Measurements from ENCODE around the gene AOPEP. TPM values are rescaled to one million over a fixed set of nuclear protein-coding genes. Genes with fewer than 3 reads are reported as not detected.

Gene AOPEP
- total and polyA plus RNA-seq, 2 donors (not counting 1 experiment from before 2014, with no cell fraction given) = 66.1 to 94.1 TPM

GRCh38 chr9:94787266-94787665 lies 60.8 kb downstream of the AOPEP start:
- Histone ChIP-seq H3K27me3 (ENCODE audit: control insufficient read depth, insufficient read depth, low read length) (no peaks in the 10 kb centered on the region), H3K27ac (ENCODE audit: insufficient read depth, low read length) (no peak overlapping the region), H3K4me3 (replicated peaks in 1 of 4; ENCODE audit: control extremely low read depth in 1 of 4, insufficient read depth in 1 of 4, low read depth in 3 of 4, low read length in 4 of 4) (no peak overlapping the region), H3K4me2 (ENCODE audit: extremely low read depth, insufficient read depth, low read length) (no peak overlapping the region), H3K36me3 (ENCODE audit: control insufficient read depth, insufficient read depth, low read length) (no peaks in the 10 kb centered on the region), H3K9ac (ENCODE audit: insufficient read depth, low read length) (no peak overlapping the region), H3K9me3 (ENCODE audit: control insufficient read depth, insufficient read depth, low read depth, low read length) (no peaks in the 10 kb centered on the region), H3K4me1 (ENCODE audit: control insufficient read depth, extremely low read depth, insufficient read depth, low read length) (peaks cover 3% of the 10 kb centered on the region), H4K20me1 (ENCODE audit: control insufficient read depth, extremely low read depth, insufficient read depth, low read length) (no peaks in the 10 kb centered on the region), H2AFZ (ENCODE audit: low read length) (no peak overlapping the region), H3K79me2 (ENCODE audit: control insufficient read depth, insufficient read depth, low read length) (no peaks in the 10 kb centered on the region)
- DNase-seq (ENCODE audit: low read depth in 2 of 2) = no peak
- TF ChIP-seq EZH2 (IDR thresholded peaks at IDR 0.05; ENCODE audit: low read length, missing control alignments) (no peak), CTCF (conservative IDR thresholded peaks at IDR 0.05 in 1 of 2, IDR thresholded peaks at IDR 0.05 in 1 of 2; ENCODE audit: low read depth in 1 of 2, low read length in 2 of 2) (no peak)

GRCh38 chr9:94788570-94789105 lies 62.1 kb downstream of the AOPEP start:
- no peak for DNase-seq (ENCODE audit: low read depth in 2 of 2)
- no peak overlapping the region for H2AFZ ChIP-seq (ENCODE audit: low read length)
- H3K4me1 ChIP-seq (ENCODE audit: control insufficient read depth, extremely low read depth, insufficient read depth, low read length) = peaks cover 6% of the 10 kb centered on the region
- no peak overlapping the region for H3K9ac ChIP-seq (ENCODE audit: insufficient read depth, low read length)
- H3K36me3 ChIP-seq (ENCODE audit: control insufficient read depth, insufficient read depth, low read length) = no peaks in the 10 kb centered on the region
- H3K27me3 ChIP-seq (ENCODE audit: control insufficient read depth, insufficient read depth, low read length) = no peaks in the 10 kb centered on the region
- TF ChIP-seq EZH2 (IDR thresholded peaks at IDR 0.05; ENCODE audit: low read length, missing control alignments) (no peak), CTCF (conservative IDR thresholded peaks at IDR 0.05 in 1 of 2, IDR thresholded peaks at IDR 0.05 in 1 of 2; ENCODE audit: low read depth in 1 of 2, low read length in 2 of 2) (no peak)
- H3K79me2 ChIP-seq (ENCODE audit: control insufficient read depth, insufficient read depth, low read length) = no peaks in the 10 kb centered on the region
- H4K20me1 ChIP-seq (ENCODE audit: control insufficient read depth, extremely low read depth, insufficient read depth, low read length) = no peaks in the 10 kb centered on the region
- H3K9me3 ChIP-seq (ENCODE audit: control insufficient read depth, insufficient read depth, low read depth, low read length) = no peaks in the 10 kb centered on the region
- no peak overlapping the region for H3K27ac ChIP-seq (ENCODE audit: insufficient read depth, low read length)
- no peak overlapping the region for H3K4me2 ChIP-seq (ENCODE audit: extremely low read depth, insufficient read depth, low read length)
- no peak overlapping the region for H3K4me3 ChIP-seq (replicated peaks in 1 of 4; ENCODE audit: control extremely low read depth in 1 of 4, insufficient read depth in 1 of 4, low read depth in 3 of 4, low read length in 4 of 4)

GRCh38 chr9:94791435-94791834 lies 64.9 kb downstream of the AOPEP start:
- Histone ChIP-seq H3K4me1 (ENCODE audit: control insufficient read depth, extremely low read depth, insufficient read depth, low read length) (peaks cover 6% of the 10 kb centered on the region), H3K27me3 (ENCODE audit: control insufficient read depth, insufficient read depth, low read length) (no peaks in the 10 kb centered on the region), H3K9me3 (ENCODE audit: control insufficient read depth, insufficient read depth, low read depth, low read length) (no peaks in the 10 kb centered on the region), H3K79me2 (ENCODE audit: control insufficient read depth, insufficient read depth, low read length) (no peaks in the 10 kb centered on the region), H3K27ac (ENCODE audit: insufficient read depth, low read length) (no peak overlapping the region), H3K9ac (ENCODE audit: insufficient read depth, low read length) (no peak overlapping the region), H4K20me1 (ENCODE audit: control insufficient read depth, extremely low read depth, insufficient read depth, low read length) (no peaks in the 10 kb centered on the region), H3K4me2 (ENCODE audit: extremely low read depth, insufficient read depth, low read length) (no peak overlapping the region), H3K36me3 (ENCODE audit: control insufficient read depth, insufficient read depth, low read length) (no peaks in the 10 kb centered on the region), H2AFZ (ENCODE audit: low read length) (no peak overlapping the region), H3K4me3 (replicated peaks in 1 of 4; ENCODE audit: control extremely low read depth in 1 of 4, insufficient read depth in 1 of 4, low read depth in 3 of 4, low read length in 4 of 4) (no peak overlapping the region)
- TF ChIP-seq EZH2 (IDR thresholded peaks at IDR 0.05; ENCODE audit: low read length, missing control alignments) (no peak), CTCF (conservative IDR thresholded peaks at IDR 0.05 in 1 of 2, IDR thresholded peaks at IDR 0.05 in 1 of 2; ENCODE audit: low read depth in 1 of 2, low read length in 2 of 2) (no peak)
- DNase-seq (ENCODE audit: low read depth in 2 of 2) = no peak
